ENCODE measurements around the gene WDR4.

GRCh38 chr21:42848932-42849758 is 30.2 kb downstream of the WDR4 start:
- TF ChIP-seq CTCF (IDR thresholded peaks at IDR 0.05): no peak
- TF ChIP-seq POLR2A (IDR thresholded peaks at IDR 0.05): no peak
